ENCODE results near the gene GJD4.

DNA sequence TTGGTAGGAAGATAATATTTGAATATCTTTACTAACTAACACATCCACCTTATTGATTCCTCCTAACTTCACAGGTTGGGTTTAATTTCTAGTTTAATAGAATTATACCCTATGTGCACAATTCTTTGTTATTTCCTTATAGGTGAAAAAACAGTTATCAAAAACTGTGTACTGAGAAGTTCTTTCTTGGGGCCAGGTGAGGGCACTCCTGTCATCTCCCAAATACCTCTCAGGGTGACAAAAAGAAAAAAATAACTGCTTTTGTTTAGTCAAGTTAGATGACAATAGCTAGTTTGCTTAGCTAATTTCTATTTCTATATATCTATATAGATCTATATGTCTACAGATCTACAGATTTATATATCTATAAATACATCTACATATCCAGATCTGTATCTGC is 26.9 kb downstream of the GJD4 start:
- TF ChIP-seq, protein P1, sequence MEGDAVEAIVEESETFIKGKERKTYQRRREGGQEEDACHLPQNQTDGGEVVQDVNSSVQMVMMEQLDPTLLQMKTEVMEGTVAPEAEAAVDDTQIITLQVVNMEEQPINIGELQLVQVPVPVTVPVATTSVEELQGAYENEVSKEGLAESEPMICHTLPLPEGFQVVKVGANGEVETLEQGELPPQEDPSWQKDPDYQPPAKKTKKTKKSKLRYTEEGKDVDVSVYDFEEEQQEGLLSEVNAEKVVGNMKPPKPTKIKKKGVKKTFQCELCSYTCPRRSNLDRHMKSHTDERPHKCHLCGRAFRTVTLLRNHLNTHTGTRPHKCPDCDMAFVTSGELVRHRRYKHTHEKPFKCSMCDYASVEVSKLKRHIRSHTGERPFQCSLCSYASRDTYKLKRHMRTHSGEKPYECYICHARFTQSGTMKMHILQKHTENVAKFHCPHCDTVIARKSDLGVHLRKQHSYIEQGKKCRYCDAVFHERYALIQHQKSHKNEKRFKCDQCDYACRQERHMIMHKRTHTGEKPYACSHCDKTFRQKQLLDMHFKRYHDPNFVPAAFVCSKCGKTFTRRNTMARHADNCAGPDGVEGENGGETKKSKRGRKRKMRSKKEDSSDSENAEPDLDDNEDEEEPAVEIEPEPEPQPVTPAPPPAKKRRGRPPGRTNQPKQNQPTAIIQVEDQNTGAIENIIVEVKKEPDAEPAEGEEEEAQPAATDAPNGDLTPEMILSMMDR (IDR thresholded peaks at IDR 0.05 in 8 of 11, conservative IDR thresholded peaks at IDR 0.05 in 3 of 11) = no peak
- TF ChIP-seq POLR2A (IDR thresholded peaks at IDR 0.05) = no peak
